Stimulated activated CD8-positive, alpha-beta memory T cell treated with anti-CD3 and anti-CD28 coated beads, Interleukin-12 subunit alpha, Interleukin-12 subunit beta, amount 100 ng/mL, for 24 hours (primary cell): ENCODE measurements around the gene TNK2.
"Not testable (repeated sequence)": the region's sequence is repeated elsewhere in the genome, so short reads cannot be mapped to it uniquely, and the experiment has no call there.

Experiments used
- DNase-seq: peaks from one replicate; pipeline ENCODE4 v3.0.0-alpha.2; 2020; ENCODE audit errors: extremely low read depth

The TNK2 gene

DNA sequence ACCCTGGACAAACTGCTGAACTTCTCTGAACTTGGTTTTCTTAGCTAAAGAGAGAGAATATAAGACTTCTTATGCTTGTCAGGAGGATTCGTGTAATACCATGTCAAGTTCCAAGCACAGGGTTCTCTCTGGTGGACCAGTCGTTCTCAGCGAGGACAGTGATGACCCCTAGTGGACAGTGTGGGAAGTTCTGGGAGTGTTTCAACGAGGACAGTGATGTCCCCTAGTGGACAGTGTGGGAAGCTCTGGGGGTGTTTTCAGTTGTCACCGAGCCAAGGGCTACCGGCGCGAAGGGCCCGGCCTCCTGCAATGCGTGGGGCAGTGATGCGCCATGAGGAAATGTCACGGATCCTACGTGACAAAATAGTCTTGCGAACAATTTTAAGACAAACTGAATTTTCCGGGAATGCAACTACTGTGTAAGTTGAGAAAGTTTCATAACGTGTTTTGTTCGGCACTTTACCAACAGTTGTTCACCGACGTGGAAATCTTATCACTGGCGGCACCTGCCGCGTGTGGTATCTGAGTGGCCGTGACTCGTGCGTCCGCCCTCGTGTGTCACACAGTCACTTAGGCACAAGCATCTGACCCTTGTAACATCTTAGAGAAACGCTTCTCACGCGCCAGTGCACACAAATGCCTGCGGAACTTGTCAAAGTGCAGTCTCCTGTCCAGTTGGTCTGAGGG is 57.4 kb downstream of the TNK2 start:
- peak; percentile 64 for DNase-seq

- DNase-seq, result no peak
These were observed 58.9 kb downstream of the TNK2 start for GRCh38 chr3:195849322-195850074.

GRCh38 chr3:195847055-195847950 is 61.0 kb downstream of the TNK2 start:
- DNase-seq, result no peak

- no peak for DNase-seq
These were observed 62.9 kb downstream of the TNK2 start for GRCh38 chr3:195845483-195845882.

DNA sequence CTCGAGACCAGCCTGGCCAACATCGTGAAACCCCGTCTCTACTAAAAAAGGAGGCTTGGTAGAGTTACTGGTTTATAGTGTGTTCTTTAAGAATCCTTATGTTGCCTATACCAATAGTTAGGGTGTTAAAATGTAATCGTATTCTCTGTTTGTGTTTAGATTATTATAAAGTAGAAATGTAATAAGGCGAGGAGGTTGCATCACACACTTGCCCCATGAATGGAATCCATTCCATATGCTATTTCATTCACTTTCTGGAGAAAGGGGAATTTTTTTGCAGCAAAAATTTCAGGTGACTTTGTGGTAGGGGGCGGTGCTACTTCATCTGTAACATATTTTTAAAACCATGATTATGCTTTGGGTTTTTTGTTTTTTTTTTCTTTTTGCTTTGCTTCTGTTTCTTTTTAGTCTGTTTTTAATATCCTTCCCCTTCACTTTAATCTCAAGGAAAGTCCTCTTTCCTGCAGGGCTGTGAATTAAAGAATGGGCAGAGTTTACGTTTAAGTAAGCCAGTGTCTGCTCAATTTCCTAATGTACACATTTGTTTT is 63.6 kb downstream of the TNK2 start:
- no peak for DNase-seq

GRCh38 chr3:195839260-195840010 is 68.9 kb downstream of the TNK2 start:
- DNase-seq, result no peak

DNA sequence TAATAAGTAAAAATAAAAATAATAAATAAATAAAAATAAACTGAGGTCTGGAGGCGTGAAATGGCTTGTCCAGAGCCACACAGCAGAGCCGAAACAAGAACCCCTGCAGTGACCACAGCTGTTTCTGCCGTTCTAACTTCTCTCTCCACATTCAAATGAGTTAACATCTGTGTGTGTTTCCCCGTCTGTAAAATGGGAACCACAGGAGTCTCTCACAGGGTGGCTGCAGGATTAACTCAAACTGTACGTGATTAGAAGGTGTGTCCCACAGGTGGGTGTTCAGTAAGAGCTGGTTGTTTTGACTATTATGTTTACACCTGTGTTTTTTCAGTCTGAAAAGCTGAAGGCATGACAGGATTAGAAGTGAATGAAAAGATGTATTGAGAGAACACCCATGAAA is 69.6 kb downstream of the TNK2 start:
- no peak for DNase-seq

GRCh38 chr3:195836476-195837135 is 71.7 kb downstream of the TNK2 start:
- no peak for DNase-seq

GRCh38 chr3:195835791-195836190 is 72.6 kb downstream of the TNK2 start:
- DNase-seq, result no peak

DNA sequence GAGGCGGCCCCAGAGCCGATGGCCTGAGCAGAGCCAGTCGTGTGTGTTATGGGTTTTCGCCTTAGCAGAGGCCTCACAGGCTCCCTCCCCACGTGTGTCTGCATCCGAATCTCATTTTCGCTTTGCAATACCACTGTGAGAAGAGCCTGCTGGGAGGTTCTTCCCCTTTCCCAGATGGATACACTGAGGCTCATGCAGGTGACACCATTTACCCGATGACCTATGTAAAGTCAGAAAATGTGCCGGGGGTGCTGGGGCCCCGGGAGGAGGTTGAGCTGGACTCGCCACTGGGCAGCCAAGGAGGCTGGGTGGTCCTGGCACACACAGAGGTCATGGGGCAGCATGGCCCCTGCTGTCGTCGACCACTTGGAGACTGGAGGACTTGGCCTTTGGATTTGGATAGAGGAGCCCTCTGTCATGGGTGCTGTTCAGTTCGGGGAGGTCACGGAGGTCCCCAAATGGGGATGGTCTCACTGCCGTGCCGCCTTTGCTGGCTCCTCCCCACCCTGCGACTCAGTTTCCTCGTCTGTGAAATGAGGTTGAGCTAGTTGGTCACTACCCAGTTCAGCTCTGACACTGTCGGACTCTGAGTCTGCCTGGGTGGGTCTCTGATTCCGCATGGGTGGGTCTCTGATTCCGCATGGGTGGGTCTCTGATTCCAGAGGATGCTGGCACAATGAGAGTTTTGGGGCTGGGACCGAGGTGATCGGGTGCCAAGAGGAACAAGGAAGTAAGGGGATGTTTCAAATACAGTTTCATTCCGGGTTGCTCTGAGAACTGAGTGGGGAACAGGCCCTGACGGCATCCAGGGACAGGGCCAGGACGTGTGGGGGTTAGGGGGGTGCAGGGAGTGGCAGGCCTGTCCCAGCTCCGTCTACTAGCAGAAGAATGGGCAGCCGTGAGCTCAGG is 73.4 kb downstream of the TNK2 start:
- no peak for DNase-seq

GRCh38 chr3:195829897-195830254 is 78.5 kb downstream of the TNK2 start:
- DNase-seq, result no peak

DNA sequence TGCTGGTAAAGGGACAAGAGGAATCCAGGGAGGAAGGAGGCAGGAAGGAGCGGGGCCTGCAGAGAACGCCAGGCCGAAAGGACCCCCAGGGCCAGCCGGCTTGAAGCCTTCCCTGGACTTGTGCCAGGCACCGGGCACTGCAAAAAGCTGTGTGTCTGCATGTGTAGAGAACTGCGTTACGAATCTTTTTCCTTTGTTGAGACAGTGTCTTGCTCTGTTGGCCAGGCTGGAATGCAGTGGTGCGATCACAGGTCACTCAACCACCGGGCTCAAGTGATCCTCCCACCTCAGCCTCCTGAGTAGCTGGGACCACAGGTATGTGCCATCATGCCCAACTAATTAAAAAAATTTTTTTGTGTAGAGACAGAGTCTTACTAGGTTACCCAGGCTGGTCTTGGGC is 79.6 kb downstream of the TNK2 start:
- no peak for DNase-seq

DNA sequence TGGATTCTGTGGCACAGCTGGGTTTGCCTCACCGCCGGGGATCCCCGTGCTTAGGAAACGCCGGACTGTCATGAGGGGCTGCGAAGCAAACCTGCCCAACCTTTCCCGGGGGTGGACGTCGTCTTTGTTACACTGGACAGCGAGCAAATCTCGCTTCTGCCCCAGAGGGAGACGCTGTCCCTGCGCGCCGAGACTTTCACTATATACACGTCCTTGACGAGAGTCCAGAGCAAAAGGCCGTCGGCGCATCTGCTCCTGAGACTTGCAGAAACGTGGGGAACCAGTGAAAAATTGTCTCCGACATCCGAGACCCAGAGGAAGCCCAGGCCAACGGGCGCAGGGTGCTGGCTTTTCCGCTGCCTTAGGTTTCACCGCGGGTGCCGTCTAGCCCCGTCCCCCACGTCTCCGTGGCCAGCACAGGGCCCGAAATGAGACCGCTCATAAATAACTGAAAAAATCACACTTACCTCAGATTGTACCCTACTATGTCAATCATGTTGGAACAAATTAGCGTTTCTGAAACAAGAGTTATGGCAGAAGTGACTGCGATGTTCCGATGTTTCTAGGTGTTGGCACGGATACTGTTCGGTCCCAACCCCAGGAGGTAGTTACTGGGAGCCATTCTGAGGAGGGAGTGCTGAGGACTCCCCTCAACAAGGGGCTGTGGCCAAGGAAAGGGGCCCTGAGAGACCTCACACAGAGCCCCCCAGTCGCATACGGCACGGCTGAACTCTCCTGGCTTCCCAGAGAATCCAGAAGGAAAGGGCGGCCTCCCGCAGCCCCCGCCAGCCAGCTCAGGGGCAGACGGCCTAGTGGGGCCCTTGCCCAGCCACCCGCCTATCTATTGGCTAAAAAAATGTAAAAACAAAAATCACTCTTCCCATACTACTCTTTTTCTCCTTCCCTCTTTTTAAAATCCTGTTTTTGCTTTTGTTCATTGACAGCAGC is 82.2 kb downstream of the TNK2 start:
- no peak for DNase-seq

DNA sequence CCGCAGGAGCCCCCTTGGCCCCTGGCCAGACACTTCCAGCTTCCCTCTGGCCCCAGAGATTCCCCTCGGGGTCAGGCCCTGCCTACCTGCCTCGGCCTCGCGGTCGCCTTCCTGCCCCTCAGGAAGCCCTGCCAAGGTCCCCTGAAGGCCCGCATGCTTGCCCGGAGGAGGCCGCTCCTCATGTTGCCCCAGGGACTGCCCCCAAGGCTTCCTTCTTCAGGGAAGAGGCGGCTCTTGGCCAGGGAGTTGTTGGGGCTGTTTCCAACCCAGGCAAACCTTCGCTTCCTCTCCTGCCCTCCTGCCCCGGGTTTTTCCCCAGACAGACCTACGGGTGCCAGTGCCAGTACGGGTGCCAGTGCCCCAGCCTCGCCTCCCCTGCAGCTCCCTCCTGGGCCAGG is 83.2 kb downstream of the TNK2 start:
- no peak for DNase-seq

DNA sequence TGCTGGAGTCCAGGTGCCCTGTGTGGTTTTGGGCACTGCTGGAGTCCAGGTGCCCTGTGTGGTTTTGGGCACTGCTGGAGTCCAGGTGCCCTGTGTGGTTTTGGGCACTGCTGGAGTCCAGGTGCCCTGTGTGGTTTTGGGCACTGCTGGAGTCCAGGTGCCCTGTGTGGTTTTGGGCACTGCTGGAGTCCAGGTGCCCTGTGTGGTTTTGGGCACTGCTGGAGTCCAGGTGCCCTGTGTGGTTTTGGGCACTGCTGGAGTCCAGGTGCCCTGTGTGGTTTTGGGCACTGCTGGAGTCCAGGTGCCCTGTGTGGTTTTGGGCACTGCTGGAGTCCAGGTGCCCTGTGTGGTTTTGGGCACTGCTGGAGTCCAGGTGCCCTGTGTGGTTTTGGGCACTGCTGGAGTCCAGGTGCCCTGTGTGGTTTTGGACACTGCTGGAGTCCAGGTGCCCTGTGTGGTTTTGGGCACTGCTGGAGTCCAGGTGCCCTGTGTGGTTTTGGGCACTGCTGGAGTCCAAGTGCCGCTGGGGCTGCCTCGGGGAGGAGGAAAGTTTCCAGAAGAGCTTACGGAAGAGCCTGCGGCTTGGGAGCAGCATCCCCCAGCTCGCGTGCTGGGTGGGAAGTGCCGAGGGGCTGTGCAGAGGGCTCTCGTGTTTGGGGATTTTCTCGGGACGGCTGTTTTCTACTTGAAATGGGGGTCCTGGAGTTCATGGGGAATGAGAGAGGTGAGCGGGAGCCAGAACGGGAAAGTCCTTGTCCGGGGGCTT is 83.7 kb downstream of the TNK2 start:
- DNase-seq, result not testable (repeated sequence)

GRCh38 chr3:195823999-195824398 is 84.4 kb downstream of the TNK2 start:
- no peak for DNase-seq

DNA sequence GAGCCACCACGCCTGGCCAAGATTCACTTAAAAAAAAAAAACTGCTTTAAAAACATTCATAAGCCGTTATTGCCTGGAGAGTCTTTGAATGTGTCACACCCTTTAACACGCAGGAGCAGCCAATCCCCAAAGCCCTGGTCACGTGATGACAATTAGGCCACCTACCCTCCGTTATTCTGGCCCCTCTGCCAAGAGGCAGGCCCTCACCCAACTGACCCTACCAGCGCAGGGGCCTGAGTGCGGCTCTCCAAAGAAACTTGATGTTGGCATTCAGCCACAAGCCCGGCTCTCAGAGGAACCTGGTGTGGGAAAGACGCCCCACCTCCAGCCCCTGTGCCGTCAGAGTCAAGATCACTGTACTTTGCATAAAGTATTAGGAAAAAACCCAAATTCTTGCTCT is 85.1 kb downstream of the TNK2 start:
- DNase-seq, result no peak

DNA sequence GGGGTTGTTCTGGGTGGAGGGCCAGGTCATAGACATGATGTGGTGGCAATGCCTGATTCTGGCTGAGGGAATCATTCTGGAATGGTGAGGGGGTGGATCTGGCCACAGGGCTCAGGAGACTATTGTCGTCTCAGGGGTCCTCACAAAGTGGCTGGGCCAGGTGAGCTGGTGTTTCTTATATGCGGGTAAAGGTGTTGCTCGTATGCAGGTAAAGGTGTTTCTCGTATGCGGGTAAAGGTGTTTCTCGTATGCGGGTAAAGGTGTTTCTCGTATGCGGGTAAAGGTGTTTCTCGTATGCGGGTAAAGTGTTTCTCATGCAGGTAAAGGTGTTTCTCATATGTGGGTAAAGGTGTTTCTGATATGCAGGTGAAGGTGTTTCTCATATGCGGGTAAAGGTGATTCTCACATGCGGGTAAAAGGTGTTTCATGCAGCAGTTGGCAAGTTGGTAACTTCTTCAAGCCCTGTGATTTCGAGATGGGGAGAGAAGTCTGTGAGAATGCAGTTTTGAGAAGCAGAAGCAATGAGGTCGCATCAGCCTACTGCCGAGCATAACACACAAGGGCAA is 86.1 kb downstream of the TNK2 start:
- no peak for DNase-seq
